ENCODE data around the gene ALDH1A3.

ALDH1A3 gene

GRCh38 chr15:100944244-100944895, 64.7 kb downstream of the ALDH1A3 start:
- DNase-seq (ENCODE audit: low read depth): no peak
- in situ Hi-C loops (cut with HindIII; ENCODE audit: low sequenced_read_pairs): no loop called here
- H3K4me3 ChIP-seq (ENCODE audit: low read depth, low read length): no peak overlapping the region

GRCh38 chr15:100944986-100945385, 65.4 kb downstream of the ALDH1A3 start:
- in situ Hi-C loops (cut with HindIII; ENCODE audit: low sequenced_read_pairs): no loop called here
- no peak for DNase-seq (ENCODE audit: low read depth)
- H3K4me3 ChIP-seq (ENCODE audit: low read depth, low read length): no peak overlapping the region
- TF ChIP-seq, protein P1, sequence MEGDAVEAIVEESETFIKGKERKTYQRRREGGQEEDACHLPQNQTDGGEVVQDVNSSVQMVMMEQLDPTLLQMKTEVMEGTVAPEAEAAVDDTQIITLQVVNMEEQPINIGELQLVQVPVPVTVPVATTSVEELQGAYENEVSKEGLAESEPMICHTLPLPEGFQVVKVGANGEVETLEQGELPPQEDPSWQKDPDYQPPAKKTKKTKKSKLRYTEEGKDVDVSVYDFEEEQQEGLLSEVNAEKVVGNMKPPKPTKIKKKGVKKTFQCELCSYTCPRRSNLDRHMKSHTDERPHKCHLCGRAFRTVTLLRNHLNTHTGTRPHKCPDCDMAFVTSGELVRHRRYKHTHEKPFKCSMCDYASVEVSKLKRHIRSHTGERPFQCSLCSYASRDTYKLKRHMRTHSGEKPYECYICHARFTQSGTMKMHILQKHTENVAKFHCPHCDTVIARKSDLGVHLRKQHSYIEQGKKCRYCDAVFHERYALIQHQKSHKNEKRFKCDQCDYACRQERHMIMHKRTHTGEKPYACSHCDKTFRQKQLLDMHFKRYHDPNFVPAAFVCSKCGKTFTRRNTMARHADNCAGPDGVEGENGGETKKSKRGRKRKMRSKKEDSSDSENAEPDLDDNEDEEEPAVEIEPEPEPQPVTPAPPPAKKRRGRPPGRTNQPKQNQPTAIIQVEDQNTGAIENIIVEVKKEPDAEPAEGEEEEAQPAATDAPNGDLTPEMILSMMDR (IDR thresholded peaks at IDR 0.05; ENCODE audit: low read depth, low read length, missing control alignments): no peak

More at GRCh38 chr15:100944244-100944895, 64.7 kb downstream of the ALDH1A3 start:
- TF ChIP-seq, protein P1 (IDR thresholded peaks at IDR 0.05; ENCODE audit: low read depth, low read length, missing control alignments): no peak

- TF ChIP-seq, protein P1 (IDR thresholded peaks at IDR 0.05; ENCODE audit: low read depth, low read length, missing control alignments): no peak
- in situ Hi-C loops (cut with HindIII; ENCODE audit: low sequenced_read_pairs): no loop called here
- DNase-seq (ENCODE audit: low read depth): no peak
- H3K4me3 ChIP-seq (ENCODE audit: low read depth, low read length): no peak overlapping the region
Measured at GRCh38 chr15:100947760-100948429, 68.3 kb downstream of the ALDH1A3 start.

- in situ Hi-C loops (cut with HindIII; ENCODE audit: low sequenced_read_pairs): no loop called here
- no peak for DNase-seq (ENCODE audit: low read depth)
- no peak overlapping the region for H3K4me3 ChIP-seq (ENCODE audit: low read depth, low read length)
- TF ChIP-seq, protein P1 (IDR thresholded peaks at IDR 0.05; ENCODE audit: low read depth, low read length, missing control alignments): no peak
Measured at GRCh38 chr15:100948430-100948762, 68.8 kb downstream of the ALDH1A3 start.

- in situ Hi-C loops (cut with HindIII; ENCODE audit: low sequenced_read_pairs): no loop called here
- H3K4me3 ChIP-seq (ENCODE audit: low read depth, low read length): no peak overlapping the region
- no peak for DNase-seq (ENCODE audit: low read depth)
- TF ChIP-seq, protein P1 (IDR thresholded peaks at IDR 0.05; ENCODE audit: low read depth, low read length, missing control alignments): no peak
Measured at GRCh38 chr15:100949691-100950090, 70.1 kb downstream of the ALDH1A3 start.

- TF ChIP-seq, protein P1 (IDR thresholded peaks at IDR 0.05; ENCODE audit: low read depth, low read length, missing control alignments): no peak
- no peak overlapping the region for H3K4me3 ChIP-seq (ENCODE audit: low read depth, low read length)
- in situ Hi-C loops (cut with HindIII; ENCODE audit: low sequenced_read_pairs): no loop called here
- no peak for DNase-seq (ENCODE audit: low read depth)
Measured at GRCh38 chr15:100951965-100952364, 72.3 kb downstream of the ALDH1A3 start.

Data from astrocyte of the cerebellum (primary cell).